ENCODE measurements around the gene ANKS1A. TPM values are rescaled to one million over a fixed set of nuclear protein-coding genes. Genes with fewer than 3 reads are reported as not detected.
"Not testable (repeated sequence)": the region's sequence is repeated elsewhere in the genome, so short reads cannot be mapped to it uniquely, and the experiment has no call there.

ANKS1A gene
- total RNA-seq, 1 experiment from 2014 or later, result 35.0 TPM

GRCh38 chr6:35136185-35136584 lies 247.1 kb downstream of the ANKS1A start:
- Mint-ChIP-seq H3K36me3 (no peaks in the 10 kb centered on the region), H3K27me3 (ENCODE audit: low read depth) (peaks cover 9% of the 10 kb centered on the region), H3K4me1 (peaks cover 9% of the 10 kb centered on the region), H3K9me3 (no peaks in the 10 kb centered on the region), H3K27ac (no peak overlapping the region), H3K4me3 (no peak overlapping the region)
- no peak for ATAC-seq
- ChIA-PET CTCF (no interaction called here), POLR2A (no interaction called here)
- DNase-seq (ENCODE audit: low spot score), result no peak
- TF ChIP-seq CTCF (IDR thresholded peaks at IDR 0.05) (no peak), USF2 (CRISPR knock-in tag; IDR thresholded peaks at IDR 0.05) (no peak), SP1 (CRISPR knock-in tag; conservative IDR thresholded peaks at IDR 0.05) (no peak), KAT7 (CRISPR knock-in tag; IDR thresholded peaks at IDR 0.05; ENCODE audit: borderline replicate concordance) (no peak), SOX15 (CRISPR knock-in tag; IDR thresholded peaks at IDR 0.05) (no peak), ZNF232 (CRISPR knock-in tag; IDR thresholded peaks at IDR 0.05) (no peak), SMAD3 (CRISPR knock-in tag; IDR thresholded peaks at IDR 0.05; ENCODE audit: borderline replicate concordance) (no peak), E2F4 (CRISPR knock-in tag; IDR thresholded peaks at IDR 0.05; ENCODE audit: borderline replicate concordance, low read depth) (no peak), ATF2 (CRISPR knock-in tag; IDR thresholded peaks at IDR 0.05; ENCODE audit: borderline replicate concordance, low read depth) (no peak), E2F1 (CRISPR knock-in tag; IDR thresholded peaks at IDR 0.05) (no peak)

GRCh38 chr6:35138191-35138590 lies 249.1 kb downstream of the ANKS1A start:
- not testable (repeated sequence) for H3K4me1 Mint-ChIP-seq; H3K36me3 Mint-ChIP-seq; H3K4me3 Mint-ChIP-seq; H3K27ac Mint-ChIP-seq; DNase-seq (ENCODE audit: low spot score); ATAC-seq; H3K9me3 Mint-ChIP-seq
- ChIA-PET POLR2A (interaction anchor here (0.6 kb wide), 2 partner anchors 37 to 63 kb away, joined by 4 to 7 read pairs; no protein-coding TSS in a partner anchor), CTCF (interaction anchor here (3.3 kb wide), 1 partner anchor 150 kb away, joined by 68 read pairs; no protein-coding TSS in a partner anchor)
- peaks cover 24% of the 10 kb centered on the region for H3K27me3 Mint-ChIP-seq (ENCODE audit: low read depth)

GRCh38 chr6:35139470-35139869 lies 250.4 kb downstream of the ANKS1A start:
- H3K36me3 Mint-ChIP-seq, result no peaks in the 10 kb centered on the region
- no peak overlapping the region for H3K27ac Mint-ChIP-seq
- CTCF ChIA-PET, result interaction anchor here (0.7 to 3.3 kb wide), 53 partner anchors 9 to 680 kb away, joined by 3 to 68 read pairs (median 5); partner anchors contain the start of genes ANKS1A and TAF11
- H3K9me3 Mint-ChIP-seq, result no peaks in the 10 kb centered on the region
- peaks cover 9% of the 10 kb centered on the region for H3K4me1 Mint-ChIP-seq
- ATAC-seq (no peak), DNase-seq (ENCODE audit: low spot score) (no peak)
- POLR2A ChIA-PET, result interaction anchor here (1.2 to 1.3 kb wide), 2 partner anchors 9 to 251 kb away, joined by 3 to 4 read pairs; partner anchors contain the start of gene ANKS1A
- TF ChIP-seq GRHL2 (CRISPR knock-in tag; IDR thresholded peaks at IDR 0.05; ENCODE audit: insufficient replicate concordance, severe bottlenecking) (no peak), ZNF121 (CRISPR knock-in tag; IDR thresholded peaks at IDR 0.05) (no peak), ETV6 (CRISPR knock-in tag; IDR thresholded peaks at IDR 0.05) (no peak), E2F5 (CRISPR knock-in tag; IDR thresholded peaks at IDR 0.05) (no peak)
- peaks cover 24% of the 10 kb centered on the region for H3K27me3 Mint-ChIP-seq (ENCODE audit: low read depth)
- H3K4me3 Mint-ChIP-seq, result no peak overlapping the region

Data from WTC11 (cell line).